Vagina (tissue), 2 donors: Measurements from ENCODE around the gene SLC22A2. TPM values are rescaled to one million over a fixed set of nuclear protein-coding genes. Genes with fewer than 3 reads are reported as not detected.
A peak's percentile ranks its signal among the peaks of the same experiment; 100 is the strongest.

ENCODE experiments used
- DNase-seq, 2 donors: peaks; one replicate each; pipeline ENCODE4 v3.0.0-alpha.2; 2017; ENCODE audit errors: extremely low spot score in 2 of 2
- H3K27ac ChIP-seq: fragments of 200-600 bp; sonication (generic); one replicate; pipeline ENCODE4 v1.5.1; 2019
- H3K27me3 ChIP-seq: fragments of 200-600 bp; sonication (generic); one replicate; pipeline ENCODE4 v1.5.1; 2019
- H3K36me3 ChIP-seq, 2 donors: fragments of 200-600 bp; sonication (generic); one replicate each; pipeline ENCODE4 v1.5.1; 2017 to 2019
- H3K4me1 ChIP-seq: fragments of 200-600 bp; sonication (generic); one replicate; pipeline ENCODE4 v1.5.1; 2019
- H3K4me3 ChIP-seq, 2 donors: fragments of 200-600 bp; sonication (generic); 1 replicate in 1 of 2; 2 replicates in 1 of 2; pipeline ENCODE4 v1.5.1; 2016 to 2019
- H3K9me3 ChIP-seq: fragments of 200-600 bp; sonication (generic); one replicate; pipeline ENCODE4 v1.5.1; 2019
- CTCF ChIP-seq, 3 experiments: fragments of 450-650 bp in 2 of 3; fragments of 200-600 bp in 1 of 3; sonication (generic) in 1 of 3; IDR thresholded peaks; one replicate each; pipeline ENCODE4 v1.5.1; 2017 to 2019; ENCODE audit warnings: antibody characterized with exemption in 3 of 3, mild to moderate bottlenecking in 2 of 3, moderate library complexity in 2 of 3
- POLR2A ChIP-seq, 2 donors: fragments of 450-650 bp; IDR thresholded peaks; one replicate each; pipeline ENCODE4 v1.6.1; 2017; ENCODE audit warnings: antibody characterized with exemption in 2 of 2, mild to moderate bottlenecking in 2 of 2, moderate library complexity in 2 of 2
- POLR2AphosphoS5 ChIP-seq, 2 donors: sonication (generic); formaldehyde crosslinking; IDR thresholded peaks; one replicate each; pipeline ENCODE4 v1.9.0; 2017; ENCODE audit warnings: antibody characterized with exemption in 2 of 2, mild to moderate bottlenecking in 2 of 2, low read depth in 1 of 2; ENCODE audit not compliant: insufficient read depth in 1 of 2
- intact Hi-C: fragments of 100-400 bp; cut with DNase I; formaldehyde crosslinking; loops from one replicate; pipeline ENCODE4 v1.15.1; 2023
- total RNA-seq: library from RNA; depleted of rRNA; stranded (reverse); fragments of >200 nt; gene quantifications from one replicate; pipeline ENCODE4 v1.2.3, GENCODE V29; 2016

The SLC22A2 gene
- total RNA-seq, 1 donor from 2014 or later = not detected

GRCh38 chr6:160284575-160284974, 26.0 kb upstream of the SLC22A2 start:
- Histone ChIP-seq H3K36me3 (no peaks in the 10 kb centered on the region), H3K9me3 (no peaks in the 10 kb centered on the region), H3K27me3 (no peaks in the 10 kb centered on the region), H3K4me1 (peaks cover under 1% of the 10 kb centered on the region), H3K4me3 (no peak overlapping the region), H3K27ac (no peak overlapping the region)
- TF ChIP-seq CTCF (IDR thresholded peaks at IDR 0.05) (no peak), POLR2AphosphoS5 (IDR thresholded peaks at IDR 0.05; ENCODE audit: insufficient read depth in 1 of 2, low read depth in 1 of 2) (no peak), POLR2A (IDR thresholded peaks at IDR 0.05) (no peak)
- intact Hi-C loops = no loop called here
- DNase-seq = no peak

- intact Hi-C loops = no loop called here
- no peak for DNase-seq
- H3K4me1 ChIP-seq = peaks cover 5% of the 10 kb centered on the region
- TF ChIP-seq CTCF (IDR thresholded peaks at IDR 0.05) (no peak), POLR2AphosphoS5 (IDR thresholded peaks at IDR 0.05; ENCODE audit: insufficient read depth in 1 of 2, low read depth in 1 of 2) (no peak), POLR2A (IDR thresholded peaks at IDR 0.05) (no peak)
- no peaks in the 10 kb centered on the region for H3K36me3 ChIP-seq
- H3K4me3 ChIP-seq = no peak overlapping the region
- no peaks in the 10 kb centered on the region for H3K27me3 ChIP-seq
- H3K27ac ChIP-seq = no peak overlapping the region
- no peaks in the 10 kb centered on the region for H3K9me3 ChIP-seq
These were observed 23.8 kb upstream of the SLC22A2 start for GRCh38 chr6:160282444-160282843.

- H3K4me1 ChIP-seq = peaks cover 5% of the 10 kb centered on the region
- no peak for DNase-seq
- H3K9me3 ChIP-seq = no peaks in the 10 kb centered on the region
- intact Hi-C loops = no loop called here
- TF ChIP-seq POLR2AphosphoS5 (IDR thresholded peaks at IDR 0.05; ENCODE audit: insufficient read depth in 1 of 2, low read depth in 1 of 2) (peak in 1 of 2 donors; percentile 66), CTCF (IDR thresholded peaks at IDR 0.05) (no peak), POLR2A (IDR thresholded peaks at IDR 0.05) (no peak)
- H3K36me3 ChIP-seq = no peaks in the 10 kb centered on the region
- no peak overlapping the region for H3K27ac ChIP-seq
- H3K27me3 ChIP-seq = no peaks in the 10 kb centered on the region
- H3K4me3 ChIP-seq = no peak overlapping the region
These were observed 21.2 kb upstream of the SLC22A2 start for GRCh38 chr6:160279850-160280249.

GRCh38 chr6:160278786-160279310, 20.2 kb upstream of the SLC22A2 start:
- DNase-seq = peak in 1 of 2 donors; percentile 84
- no peaks in the 10 kb centered on the region for H3K9me3 ChIP-seq
- H3K27ac ChIP-seq = no peak overlapping the region
- no peak overlapping the region for H3K4me3 ChIP-seq
- intact Hi-C loops = no loop called here
- H3K36me3 ChIP-seq = no peaks in the 10 kb centered on the region
- TF ChIP-seq CTCF (IDR thresholded peaks at IDR 0.05) = no peak
- TF ChIP-seq POLR2AphosphoS5 (IDR thresholded peaks at IDR 0.05; ENCODE audit: insufficient read depth in 1 of 2, low read depth in 1 of 2) = no peak
- no peak for TF ChIP-seq POLR2A (IDR thresholded peaks at IDR 0.05)
- no peaks in the 10 kb centered on the region for H3K27me3 ChIP-seq
- H3K4me1 ChIP-seq = peaks cover 5% of the 10 kb centered on the region

- intact Hi-C loops = no loop called here
- DNase-seq = peak in 1 of 2 donors; percentile 70
- TF ChIP-seq CTCF (IDR thresholded peaks at IDR 0.05) (no peak), POLR2AphosphoS5 (IDR thresholded peaks at IDR 0.05; ENCODE audit: insufficient read depth in 1 of 2, low read depth in 1 of 2) (no peak), POLR2A (IDR thresholded peaks at IDR 0.05) (no peak)
- no peaks in the 10 kb centered on the region for H3K9me3 ChIP-seq
- no peaks in the 10 kb centered on the region for H3K36me3 ChIP-seq
- peaks cover 5% of the 10 kb centered on the region for H3K4me1 ChIP-seq
- no peaks in the 10 kb centered on the region for H3K27me3 ChIP-seq
- no peak overlapping the region for H3K4me3 ChIP-seq
- H3K27ac ChIP-seq = no peak overlapping the region
These were observed 19.7 kb upstream of the SLC22A2 start for GRCh38 chr6:160278311-160278710.
